Neural progenitor cell (in vitro differentiated cells): ENCODE data around the gene ARMH1.

Experiments used
- CTCF ChIP-seq: fragments of 200-600 bp; sonication (generic); IDR thresholded peaks from 2 replicates; pipeline ENCODE4 v1.5.1; 2017; ENCODE audit warnings: antibody characterized with exemption, mild to moderate bottlenecking
- EZH2 ChIP-seq: fragments of 200-600 bp; sonication (generic); IDR thresholded peaks from 2 replicates; pipeline ENCODE4 v1.6.1; 2017; ENCODE audit warnings: antibody characterized with exemption, mild to moderate bottlenecking, moderate library complexity

- TF ChIP-seq CTCF (peak; percentile 19), EZH2 (no peak)
These were observed 73.4 kb downstream of the ARMH1 start for GRCh38 chr1:44747878-44748277.
